ENCODE data around the gene CLEC17A.
"Not testable (repeated sequence)": the region's sequence is repeated elsewhere in the genome, so short reads cannot be mapped to it uniquely, and the experiment has no call there.

CLEC17A gene

GRCh38 chr19:14559916-14560775 is 22.7 kb upstream of the CLEC17A start:
- DNase-seq (ENCODE audit: low spot score): no peak

DNA sequence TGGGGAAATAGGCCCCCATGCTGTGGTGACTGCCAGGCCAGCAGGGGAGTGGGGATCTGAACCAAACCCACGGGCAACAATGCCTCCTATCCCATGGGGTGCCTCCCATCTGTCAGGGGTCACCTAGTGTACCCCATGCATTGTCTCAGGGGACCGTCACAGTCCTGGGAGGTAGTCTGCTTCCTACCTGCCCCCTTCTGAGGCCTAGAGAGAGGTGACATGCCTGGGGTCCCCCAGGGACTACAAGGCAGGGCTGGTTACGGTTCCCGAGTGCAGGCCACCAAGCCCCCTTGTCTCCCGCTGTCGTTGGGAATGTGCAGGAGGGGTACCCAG is 22.1 kb upstream of the CLEC17A start:
- no peak for DNase-seq (ENCODE audit: low spot score)

DNA sequence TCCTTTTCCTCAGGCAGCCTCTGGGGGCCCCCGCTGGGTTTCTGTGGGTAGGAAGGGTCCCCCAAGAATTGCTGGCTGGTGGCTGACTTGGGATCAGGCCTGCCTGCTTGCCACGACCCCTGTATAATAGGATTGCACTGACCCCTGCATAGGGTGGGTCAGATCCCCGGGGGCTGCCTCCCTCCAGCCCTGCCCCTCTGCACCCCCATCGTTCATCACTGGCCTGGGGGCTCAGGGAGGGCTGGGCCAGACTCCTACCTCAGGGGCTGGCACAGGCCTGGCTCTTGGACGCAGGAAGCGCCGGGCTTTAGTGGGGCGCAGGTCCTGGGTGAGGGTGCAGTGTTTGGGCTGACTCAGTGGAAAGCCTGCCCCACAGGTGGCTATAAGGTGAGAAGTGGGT is 21.6 kb upstream of the CLEC17A start:
- DNase-seq (ENCODE audit: low spot score): no peak

- DNase-seq (ENCODE audit: low spot score): no peak
These were observed 21.0 kb upstream of the CLEC17A start for GRCh38 chr19:14561847-14562351.

DNA sequence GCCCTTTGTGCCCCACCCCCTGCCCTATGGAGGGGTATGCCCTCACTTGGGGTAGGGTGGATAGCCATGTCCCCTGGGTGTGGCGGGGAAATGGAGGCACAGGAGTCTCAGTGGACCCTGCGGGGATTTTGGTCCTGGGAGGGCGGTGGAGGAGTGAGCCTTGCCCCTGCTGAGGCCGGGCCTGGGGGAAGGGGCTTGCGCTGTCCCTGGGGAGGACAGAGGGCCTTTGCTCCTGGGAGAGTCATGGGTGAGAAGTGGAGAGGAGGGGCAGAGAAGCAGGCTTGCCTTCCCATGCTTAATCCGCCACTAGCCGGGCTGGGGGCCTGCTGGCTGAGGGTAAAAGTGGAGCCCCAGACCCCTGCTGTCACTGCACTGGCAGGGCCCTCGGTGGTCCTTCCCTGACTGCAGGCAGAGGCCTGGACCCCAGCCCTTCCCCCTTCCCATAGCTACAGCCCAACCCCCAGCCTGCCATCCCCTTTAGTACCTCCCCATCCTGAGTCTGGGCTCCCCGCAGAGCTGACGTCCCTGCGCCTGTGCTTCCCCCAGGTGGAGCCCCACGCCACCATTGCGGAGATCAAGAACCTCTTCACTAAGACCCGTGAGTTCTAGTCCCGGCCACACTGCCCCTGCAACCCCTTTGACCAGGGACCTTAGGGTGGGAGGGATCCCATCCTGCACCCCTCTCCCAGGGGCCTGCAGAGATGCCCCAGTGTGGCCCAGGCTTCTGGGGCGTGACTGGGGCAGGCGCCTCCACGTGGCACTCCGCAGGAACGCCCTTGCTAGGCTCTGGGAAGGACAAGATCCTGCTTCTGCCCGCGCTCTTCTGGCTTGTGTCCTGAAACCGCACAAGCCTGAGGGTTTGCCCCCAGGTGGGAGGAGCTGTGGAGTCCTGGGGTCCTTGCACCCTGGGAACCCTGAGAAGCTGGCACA is 20.0 kb upstream of the CLEC17A start:
- DNase-seq (ENCODE audit: low spot score): no peak

DNA sequence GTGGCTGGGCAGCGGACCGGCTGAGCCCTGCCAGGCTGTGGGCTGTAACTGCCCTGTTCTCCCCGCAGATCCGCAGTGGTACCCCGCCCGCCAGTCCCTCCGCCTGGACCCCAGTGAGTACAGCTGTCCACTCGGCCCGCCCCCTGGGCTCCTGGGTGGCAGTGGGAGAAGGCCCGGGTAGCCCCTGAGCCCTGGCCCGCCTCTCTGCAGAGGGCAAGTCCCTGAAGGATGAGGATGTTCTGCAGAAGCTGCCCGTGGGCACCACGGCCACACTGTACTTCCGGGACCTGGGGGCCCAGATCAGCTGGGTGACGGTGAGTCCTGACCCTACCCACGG is 19.3 kb upstream of the CLEC17A start:
- no peak for DNase-seq (ENCODE audit: low spot score)

- no peak for DNase-seq (ENCODE audit: low spot score)
These were observed 18.8 kb upstream of the CLEC17A start for GRCh38 chr19:14563989-14564651.

- DNase-seq (ENCODE audit: low spot score): not testable (repeated sequence)
These were observed 18.1 kb upstream of the CLEC17A start for GRCh38 chr19:14564652-14565297.

- no peak for DNase-seq (ENCODE audit: low spot score)
These were observed 17.6 kb upstream of the CLEC17A start for GRCh38 chr19:14565298-14565679.

- no peak for DNase-seq (ENCODE audit: low spot score)
These were observed 16.8 kb upstream of the CLEC17A start for GRCh38 chr19:14565765-14566711.

DNA sequence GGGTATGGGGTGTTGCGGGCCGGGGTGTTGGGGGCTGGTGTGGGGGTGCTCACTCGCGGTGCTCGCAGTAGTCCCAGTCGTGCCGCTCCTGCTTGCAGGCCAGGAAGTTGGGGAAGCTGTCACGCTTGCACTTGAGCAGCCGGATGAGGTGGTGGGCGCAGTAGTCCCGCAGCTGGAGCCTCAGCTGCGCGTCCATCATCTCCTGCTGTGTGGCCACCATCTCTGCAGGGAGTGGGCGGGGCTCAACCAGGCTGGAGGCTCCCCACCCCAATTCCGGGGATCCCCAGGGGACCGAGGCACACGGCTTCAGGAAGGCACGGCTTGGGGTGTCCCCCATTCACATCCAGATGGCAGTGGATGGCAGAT is 16.2 kb upstream of the CLEC17A start:
- DNase-seq (ENCODE audit: low spot score): no peak

- no peak for DNase-seq (ENCODE audit: low spot score)
These were observed 15.8 kb upstream of the CLEC17A start for GRCh38 chr19:14567079-14567478.

- DNase-seq (ENCODE audit: low spot score): no peak
These were observed 11.9 kb upstream of the CLEC17A start for GRCh38 chr19:14570864-14571527.

- peak; percentile 94 for DNase-seq (ENCODE audit: low spot score)
These were observed 11.0 kb upstream of the CLEC17A start, which contains the start of gene NDUFB7 for GRCh38 chr19:14571695-14572490. NDUFB7 (minus strand) TSS chr19:14572066; CDS start chr19:14572000, 66 bp downstream.

- DNase-seq (ENCODE audit: low spot score): no peak
These were observed 7.4 kb upstream of the CLEC17A start for GRCh38 chr19:14575428-14575980.

GRCh38 chr19:14576363-14576762 is 6.5 kb upstream of the CLEC17A start:
- DNase-seq (ENCODE audit: low spot score): no peak

DNA sequence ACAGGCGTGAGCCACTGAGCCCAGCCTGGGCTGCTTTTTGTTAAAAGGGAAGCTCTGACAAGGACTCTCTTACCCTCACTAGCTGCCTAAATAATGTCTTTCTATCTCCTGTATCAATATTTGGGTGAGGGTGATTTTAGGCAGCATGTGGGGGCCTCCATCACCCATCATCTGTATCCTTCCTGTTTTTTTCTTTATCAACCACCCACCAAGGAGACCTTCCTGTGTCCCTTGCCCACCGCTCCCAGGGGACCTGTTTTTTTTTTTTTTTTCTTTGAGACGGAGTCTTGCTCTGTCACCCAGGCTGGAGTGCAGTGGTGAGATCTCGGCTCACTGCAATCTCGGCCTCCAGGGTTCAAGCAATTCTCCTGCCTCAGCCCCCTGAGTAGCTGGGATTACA is 5.6 kb upstream of the CLEC17A start:
- no peak for DNase-seq (ENCODE audit: low spot score)

DNA sequence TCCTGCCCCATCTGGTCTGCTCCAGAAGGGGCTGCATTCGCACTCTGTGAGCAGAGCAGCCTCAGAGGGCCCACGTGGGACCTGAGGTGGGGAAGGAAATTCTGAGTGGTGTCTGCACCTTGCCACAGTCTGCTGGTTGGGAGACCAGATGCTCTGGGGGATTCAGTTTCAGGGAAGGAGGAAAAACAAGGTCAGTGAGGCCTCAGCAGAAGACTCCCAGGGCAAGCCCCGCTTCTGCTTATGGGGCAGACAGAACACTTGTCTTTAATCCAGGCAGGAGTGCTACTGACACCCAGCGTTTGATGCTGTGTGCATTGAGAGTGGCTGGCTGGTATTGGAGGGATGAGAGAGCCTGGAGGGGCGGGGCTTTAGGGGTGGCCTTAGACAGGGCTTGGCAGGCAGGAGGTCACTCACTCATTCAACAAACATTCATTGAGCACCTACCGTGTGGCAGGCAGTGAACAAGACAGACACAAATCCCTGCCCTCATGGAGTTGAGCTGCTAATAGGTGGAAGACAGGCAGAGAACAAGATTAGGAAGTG is 4.9 kb upstream of the CLEC17A start:
- DNase-seq (ENCODE audit: low spot score): no peak
